K562 (cell line): ENCODE measurements around the gene ARL13B. TPM values are rescaled to one million over a fixed set of nuclear protein-coding genes. Genes with fewer than 3 reads are reported as not detected.

Experiments used
- ATAC-seq: fragments of 200-7000 bp; cut with Tn5 transposase; 3 replicates; pipeline ENCODE4 v1.9.1; 2020; ENCODE audit warnings: moderate library complexity
- BruUV-seq: library from RNA; stranded (reverse); fragments of 400-500 nt; replicated peaks from 2 replicates; lab custom pipeline; 2021; lab: Mats Ljungman, UMichigan
- CTCF ChIA-PET: fragments of 300-600 bp; formaldehyde crosslinking; extraction: SDS; loops from one replicate; lab custom pipeline; 2021; ENCODE audit warnings: low intra/inter-chr PET ratio; lab: Yijun Ruan, JAX
- POLR2A ChIA-PET: fragments of 300-600, 350-650 bp; sonication (Branson Sonifier 250); formaldehyde crosslinking; extraction: SDS; loops from one replicate; lab custom pipeline; 2021; ENCODE audit warnings: antibody characterized with exemption, inconsistent platforms; lab: Yijun Ruan, JAX
- DNase-seq, 4 experiments: peaks; one replicate each; pipeline versions ENCODE4 v3.0.0 to v3.0.0-alpha.2; 2011 to 2018; ENCODE audit warnings: low spot score in 3 of 4, mixed read lengths in 3 of 4; ENCODE audit errors: extremely low read depth in 1 of 4
- FAIRE-seq: peaks from 2 replicates; lab custom pipeline; 2011; peaks lifted over from hg19 to GRCh38; lab: Jason Lieb, UNC
- H2AFZ ChIP-seq: 2 replicates; pipeline ENCODE4 v1.6.0; 2011; ENCODE audit warnings: low read depth, low read length, control low read depth, inconsistent platforms
- H3K27ac ChIP-seq: fragments of 200-600 bp; 3 replicates; pipeline ENCODE4 v1.8.0; 2011; ENCODE audit warnings: low read depth, mild to moderate bottlenecking, control low read depth, inconsistent platforms, low read length, moderate library complexity, mixed read lengths; ENCODE audit errors: extremely low read depth
- H3K27me3 ChIP-seq, 2 experiments: fragments of 300-600 bp in 1 of 2; 2 replicates in 1 of 2; 3 replicates in 1 of 2; pipeline versions ENCODE4 v1.6.0 to v1.8.0; 2011; ENCODE audit warnings: inconsistent platforms in 2 of 2, low read length in 2 of 2, mild to moderate bottlenecking in 1 of 2, mixed read lengths in 1 of 2, moderate library complexity in 1 of 2; ENCODE audit not compliant: control insufficient read depth in 2 of 2, insufficient read depth in 2 of 2
- H3K36me3 ChIP-seq: fragments of 300-600 bp; 3 replicates; pipeline ENCODE4 v1.8.0; 2011; ENCODE audit warnings: mild to moderate bottlenecking, low read length, inconsistent platforms; ENCODE audit not compliant: control insufficient read depth, insufficient read depth
- H3K4me1 ChIP-seq, 2 experiments: fragments of 200-600 bp in 1 of 2; replicated peaks in 1 of 2; 2 replicates in 1 of 2; 3 replicates in 1 of 2; pipeline versions ENCODE4 v1.5.1 to v1.8.0; 2011; ENCODE audit warnings: inconsistent platforms in 2 of 2, low read length in 2 of 2, mild to moderate bottlenecking in 1 of 2, mixed read lengths in 1 of 2, moderate library complexity in 1 of 2; ENCODE audit not compliant: control insufficient read depth in 2 of 2, insufficient read depth in 2 of 2
- H3K4me2 ChIP-seq: 2 replicates; pipeline ENCODE4 v1.6.1; 2011; ENCODE audit warnings: low read length, control low read depth, inconsistent platforms, mixed read lengths; ENCODE audit not compliant: insufficient read depth
- H3K4me3 ChIP-seq: fragments of 200-600 bp; sonication (generic), shearing (Covaris generic); 2 replicates; pipeline ENCODE4 v1.5.1; 2016; ENCODE audit warnings: control low read depth, inconsistent platforms
- H3K79me2 ChIP-seq: fragments of 200-600 bp; 3 replicates; pipeline ENCODE4 v1.8.0; 2011; ENCODE audit warnings: low read length, inconsistent platforms; ENCODE audit not compliant: control insufficient read depth, insufficient read depth
- H3K9ac ChIP-seq, 2 experiments: 2 replicates each; pipeline versions ENCODE4 v1.6.0 to v1.6.1; 2011; ENCODE audit warnings: low read depth in 2 of 2, low read length in 2 of 2, control low read depth in 1 of 2, inconsistent platforms in 1 of 2, mild to moderate bottlenecking in 1 of 2, mixed read lengths in 1 of 2; ENCODE audit not compliant: insufficient read depth in 1 of 2
- H3K9me1 ChIP-seq: one replicate; pipeline ENCODE4 v1.6.0; 2011; ENCODE audit warnings: inconsistent platforms, mild to moderate bottlenecking, low read length, moderate library complexity; ENCODE audit not compliant: control insufficient read depth, insufficient read depth
- H3K9me3 ChIP-seq: replicated peaks from 2 replicates; pipeline ENCODE4 v1.5.1; 2011; ENCODE audit warnings: low read depth, low read length, inconsistent platforms; ENCODE audit not compliant: control insufficient read depth, insufficient read depth
- H4K20me1 ChIP-seq: replicated peaks from 2 replicates; pipeline ENCODE4 v1.6.1; 2011; ENCODE audit warnings: low read length, inconsistent platforms, mixed read lengths; ENCODE audit not compliant: control insufficient read depth, insufficient read depth
- CSDE1 ChIP-seq, 2 experiments: fragments of 450-650 bp; IDR thresholded peaks; 2 replicates each; pipeline ENCODE4 v1.6.1; 2016; ENCODE audit warnings: mild to moderate bottlenecking in 1 of 2
- DIDO1 ChIP-seq: fragments of 450-650 bp; IDR thresholded peaks from 2 replicates; pipeline ENCODE4 v1.6.1; 2016; ENCODE audit warnings: low read depth, missing biosample characterization, missing genetic modification characterization
- FOXA1 ChIP-seq: fragments of 450-650 bp; IDR thresholded peaks from 2 replicates; pipeline ENCODE4 v1.6.1; 2016; ENCODE audit warnings: mild to moderate bottlenecking, borderline replicate concordance
- FOXK2 ChIP-seq, 2 experiments: fragments of 450-650 bp; IDR thresholded peaks in 1 of 2; conservative IDR thresholded peaks in 1 of 2; 2 replicates each; pipeline ENCODE4 v1.6.1; 2016; ENCODE audit warnings: low read depth in 2 of 2, mild to moderate bottlenecking in 1 of 2
- SP1 ChIP-seq: sonication (generic); formaldehyde crosslinking; IDR thresholded peaks from 2 replicates; pipeline ENCODE4 v1.8.1; 2022; ENCODE audit warnings: mild to moderate bottlenecking, missing genetic modification reagents
- STAG1 ChIP-seq: sonication (generic); formaldehyde crosslinking; IDR thresholded peaks from 2 replicates; pipeline ENCODE4 v1.5.0; 2020; ENCODE audit warnings: missing genetic modification reagents, borderline replicate concordance
- ZKSCAN3 ChIP-seq: fragments of 250-450 bp; sonication (Bioruptor Pico); IDR thresholded peaks from 2 replicates; pipeline ENCODE4 v1.4.0; 2020
- ZNF23 ChIP-seq: fragments of 250-450 bp; sonication (Bioruptor Pico); IDR thresholded peaks from 2 replicates; pipeline ENCODE4 v1.4.0; 2020; ENCODE audit warnings: mild to moderate bottlenecking
- WGBS: fragments of 100-300 bp; shearing (Covaris generic); methylation state at CpG from one replicate; pipeline ENCODE4 v1.1.6; 2016; ENCODE audit warnings: low coverage, mixed read lengths; ENCODE audit not compliant: insufficient coverage; ENCODE audit errors: missing lambda C conversion rate; 5-methylcytosine and 5-hydroxymethylcytosine counted together
- in situ Hi-C: fragments of 300-500 bp; cut with MboI; formaldehyde crosslinking; loops from 4 replicates; pipeline ENCODE4 v1.15.0; 2018; ENCODE audit warnings: inconsistent platforms, mixed read lengths
- intact Hi-C: fragments of 100-400 bp; cut with micrococcal nuclease; formaldehyde crosslinking; loops from 2 replicates; pipeline ENCODE4 v1.14.2; 2022
- polyA plus RNA-seq, 8 experiments: library from polyadenylated mRNA; depleted of rRNA in 4 of 8; stranded (reverse) in 5 of 8; unstranded in 3 of 8; fragments of >200 nt; fragmentation: Nextera tagmentation in 2 of 8; fragmentation: Illumina TruSeq in 1 of 8; extraction: Ambion mirVana in 2 of 8; extraction: Trizol in 1 of 8; gene quantifications; 2 replicates each; pipeline versions ENCODE4 v1.2.1 to v1.2.3, GENCODE V29; 2011 to 2014; ENCODE audit warnings: inconsistent platforms in 1 of 8, missing spikeins in 1 of 8
- total RNA-seq, 7 experiments: library from RNA; depleted of rRNA in 6 of 7; stranded (reverse); fragments of >200 nt in 6 of 7; fragmentation: Illumina TruSeq in 2 of 7; extraction: Trizol in 2 of 7; gene quantifications; 2 replicates each; pipeline versions ENCODE4 v1.2.1 to v1.2.3, GENCODE V29; 2011 to 2021; ENCODE audit warnings: low replicate concordance in 1 of 7
- TF ChIP-seq, protein P1 (sequence below): fragments of 250-450 bp; sonication (Bioruptor Pico); IDR thresholded peaks from 2 replicates; pipeline ENCODE4 v1.5.0; 2021
- TF ChIP-seq, protein P2 (sequence below): IDR thresholded peaks from 3 replicates; pipeline ENCODE4 v1.6.1; 2011; ENCODE audit warnings: borderline replicate concordance, mild to moderate bottlenecking, moderate library complexity; ENCODE audit not compliant: insufficient read length; ENCODE audit errors: extremely low read depth

Gene ARL13B
- total and polyA plus RNA-seq, 9 of the 15 experiments (the other 6 are each of a cell fraction or from before 2014, with no cell fraction given) = 4.1 to 16.9 (median 12.2) TPM

DNA sequence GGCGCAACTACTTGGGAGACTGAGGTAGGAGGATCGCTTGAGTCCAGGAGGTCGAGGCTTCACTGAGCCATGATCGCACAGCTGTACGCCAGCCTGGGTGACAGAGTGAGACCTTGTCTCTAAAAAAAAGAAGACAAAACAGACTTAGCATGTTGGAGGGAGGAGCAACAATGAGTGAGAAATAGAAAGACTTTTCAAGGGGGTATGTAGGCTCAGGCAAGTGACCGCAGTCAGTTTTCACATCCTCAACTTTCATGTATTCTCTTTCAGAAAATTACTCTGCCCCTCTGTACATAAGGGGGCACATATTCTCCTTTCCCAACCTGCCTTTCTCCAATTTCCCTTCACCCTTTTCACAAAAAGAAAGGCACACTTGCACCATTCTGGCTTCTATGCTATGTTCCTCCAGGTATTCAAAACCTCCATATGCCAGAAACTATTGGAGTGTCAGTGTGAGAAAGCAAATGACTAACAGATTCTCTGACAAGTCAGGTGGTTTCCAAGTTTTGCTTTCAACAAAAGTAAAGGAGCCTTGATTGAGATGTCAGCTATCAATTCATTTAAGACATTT lies 90.5 kb downstream of the ARL13B start:
- FAIRE-seq (no peak), DNase-seq (no peak), ATAC-seq (no peak)
- Histone ChIP-seq H3K9me3 (no peaks in the 10 kb centered on the region), H3K9ac (no peak overlapping the region), H3K27ac (no peak overlapping the region), H3K4me3 (no peak overlapping the region), H3K4me1 (no peaks in the 10 kb centered on the region), H3K36me3 (peaks cover 13% of the 10 kb centered on the region), H4K20me1 (no peaks in the 10 kb centered on the region), H2AFZ (no peak overlapping the region), H3K4me2 (no peak overlapping the region), H3K79me2 (peaks cover 1% of the 10 kb centered on the region; the same call in 2 of the 3 replicates), H3K27me3 (no peaks in the 10 kb centered on the region), H3K9me1 (no peaks in the 10 kb centered on the region)
- WGBS = 95% methylated on average over 3 of the region's 6 CpGs
- TF ChIP-seq SP1 (CRISPR knock-in tag) = no peak
- TF ChIP-seq ZKSCAN3 (CRISPR knock-in tag) = no peak
- TF ChIP-seq FOXA1 = no peak
- no peak for TF ChIP-seq DIDO1 (tag)
- TF ChIP-seq ZNF23 (CRISPR knock-in tag) = no peak
- TF ChIP-seq CSDE1 (IDR thresholded peaks at IDR 0.05) = no peak
- no peak for TF ChIP-seq FOXK2 (conservative IDR thresholded peaks at IDR 0.05 in 1 of 2, IDR thresholded peaks at IDR 0.05 in 1 of 2; ENCODE audit: low read depth in 2 of 2)
- TF ChIP-seq, protein P1, sequence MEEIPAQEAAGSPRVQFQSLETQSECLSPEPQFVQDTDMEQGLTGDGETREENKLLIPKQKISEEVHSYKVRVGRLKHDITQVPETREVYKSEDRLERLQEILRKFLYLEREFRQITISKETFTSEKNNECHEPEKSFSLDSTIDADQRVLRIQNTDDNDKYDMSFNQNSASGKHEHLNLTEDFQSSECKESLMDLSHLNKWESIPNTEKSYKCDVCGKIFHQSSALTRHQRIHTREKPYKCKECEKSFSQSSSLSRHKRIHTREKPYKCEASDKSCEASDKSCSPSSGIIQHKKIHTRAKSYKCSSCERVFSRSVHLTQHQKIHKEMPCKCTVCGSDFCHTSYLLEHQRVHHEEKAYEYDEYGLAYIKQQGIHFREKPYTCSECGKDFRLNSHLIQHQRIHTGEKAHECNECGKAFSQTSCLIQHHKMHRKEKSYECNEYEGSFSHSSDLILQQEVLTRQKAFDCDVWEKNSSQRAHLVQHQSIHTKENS (CRISPR knock-in tag) = no peak
- no peak for TF ChIP-seq STAG1 (CRISPR knock-in tag)
- TF ChIP-seq, protein P2, sequence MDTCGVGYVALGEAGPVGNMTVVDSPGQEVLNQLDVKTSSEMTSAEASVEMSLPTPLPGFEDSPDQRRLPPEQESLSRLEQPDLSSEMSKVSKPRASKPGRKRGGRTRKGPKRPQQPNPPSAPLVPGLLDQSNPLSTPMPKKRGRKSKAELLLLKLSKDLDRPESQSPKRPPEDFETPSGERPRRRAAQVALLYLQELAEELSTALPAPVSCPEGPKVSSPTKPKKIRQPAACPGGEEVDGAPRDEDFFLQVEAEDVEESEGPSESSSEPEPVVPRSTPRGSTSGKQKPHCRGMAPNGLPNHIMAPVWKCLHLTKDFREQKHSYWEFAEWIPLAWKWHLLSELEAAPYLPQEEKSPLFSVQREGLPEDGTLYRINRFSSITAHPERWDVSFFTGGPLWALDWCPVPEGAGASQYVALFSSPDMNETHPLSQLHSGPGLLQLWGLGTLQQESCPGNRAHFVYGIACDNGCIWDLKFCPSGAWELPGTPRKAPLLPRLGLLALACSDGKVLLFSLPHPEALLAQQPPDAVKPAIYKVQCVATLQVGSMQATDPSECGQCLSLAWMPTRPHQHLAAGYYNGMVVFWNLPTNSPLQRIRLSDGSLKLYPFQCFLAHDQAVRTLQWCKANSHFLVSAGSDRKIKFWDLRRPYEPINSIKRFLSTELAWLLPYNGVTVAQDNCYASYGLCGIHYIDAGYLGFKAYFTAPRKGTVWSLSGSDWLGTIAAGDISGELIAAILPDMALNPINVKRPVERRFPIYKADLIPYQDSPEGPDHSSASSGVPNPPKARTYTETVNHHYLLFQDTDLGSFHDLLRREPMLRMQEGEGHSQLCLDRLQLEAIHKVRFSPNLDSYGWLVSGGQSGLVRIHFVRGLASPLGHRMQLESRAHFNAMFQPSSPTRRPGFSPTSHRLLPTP = no peak
- in situ Hi-C loops = no loop called here
- intact Hi-C loops = no loop called here
- no TSS peak for BruUV-seq
- ChIA-PET POLR2A (no interaction called here), CTCF (no interaction called here)
